T-helper 2 cell (primary cell): ENCODE results near the gene NXPH1.
"Not testable (repeated sequence)": the region's sequence is repeated elsewhere in the genome, so short reads cannot be mapped to it uniquely, and the experiment has no call there.

ENCODE experiments used
- DNase-seq, 5 experiments: peaks; one replicate each; pipeline versions ENCODE4 v3.0.0 to v3.0.0-alpha.2; 2012 to 2022

NXPH1 gene

GRCh38 chr7:8731756-8732155, 298.3 kb downstream of the NXPH1 start:
- DNase-seq = not testable (repeated sequence)

GRCh38 chr7:8739837-8740236, 306.4 kb downstream of the NXPH1 start:
- no peak for DNase-seq

GRCh38 chr7:8742837-8743236, 309.4 kb downstream of the NXPH1 start:
- no peak for DNase-seq

GRCh38 chr7:8747338-8747737, 313.9 kb downstream of the NXPH1 start:
- no peak for DNase-seq

GRCh38 chr7:8751557-8752231, 318.3 kb downstream of the NXPH1 start:
- no peak for DNase-seq

- no peak for DNase-seq
Measured at GRCh38 chr7:8753355-8753754, 319.9 kb downstream of the NXPH1 start.

- DNase-seq = no peak
Measured at GRCh38 chr7:8761731-8762130, 328.3 kb downstream of the NXPH1 start.

- no peak for DNase-seq
Measured at GRCh38 chr7:8762803-8763202, 329.4 kb downstream of the NXPH1 start.

- DNase-seq = no peak
Measured at GRCh38 chr7:8765374-8765773, 332.0 kb downstream of the NXPH1 start.

GRCh38 chr7:8773518-8773917, 340.1 kb downstream of the NXPH1 start:
- DNase-seq = no peak

GRCh38 chr7:8778459-8778858, 345.1 kb downstream of the NXPH1 start:
- no peak for DNase-seq

- no peak for DNase-seq
Measured at GRCh38 chr7:8781166-8781565, 347.8 kb downstream of the NXPH1 start.

GRCh38 chr7:8783229-8783628, 349.8 kb downstream of the NXPH1 start:
- DNase-seq = no peak

GRCh38 chr7:8785081-8785480, 351.7 kb downstream of the NXPH1 start:
- DNase-seq = no peak

GRCh38 chr7:8800986-8801385, 367.6 kb downstream of the NXPH1 start:
- DNase-seq = no peak
